A673 (cell line): Measurements from ENCODE around the gene FAU.

Experiments used
- CTCF ChIP-seq: fragments of 300-800, 200-600 bp; sonication (generic); conservative IDR thresholded peaks from 2 replicates; pipeline ENCODE4 v1.5.1; 2017; ENCODE audit warnings: low read depth, mild to moderate bottlenecking, antibody characterized with exemption, low read length, moderate library complexity, mixed read lengths
- EZH2 ChIP-seq: fragments of 200-600 bp; sonication (generic); IDR thresholded peaks from 2 replicates; pipeline ENCODE4 v1.6.1; 2017; ENCODE audit warnings: borderline replicate concordance, low read depth, mild to moderate bottlenecking, mixed read lengths, antibody characterized with exemption, low read length; ENCODE audit not compliant: poor library complexity, severe bottlenecking

GRCh38 chr11:65104628-65105027 lies 17.3 kb downstream of the FAU start:
- TF ChIP-seq CTCF (no peak), EZH2 (no peak)
